GM19395 (cell line): ENCODE data around the gene ILKAP.
"Not testable (repeated sequence)": the region's sequence is repeated elsewhere in the genome, so short reads cannot be mapped to it uniquely, and the experiment has no call there.

Experiments
- ATAC-seq: cut with Tn5 transposase; IDR thresholded peaks from one replicate; pipeline ENCODE4 v1.9.1; 2021; ENCODE audit warnings: mild to moderate bottlenecking, moderate library complexity; ENCODE audit not compliant: unreplicated experiment

The ILKAP gene

GRCh38 chr2:238202326-238203093, 985 bp downstream of the ILKAP start:
- no peak for ATAC-seq

DNA sequence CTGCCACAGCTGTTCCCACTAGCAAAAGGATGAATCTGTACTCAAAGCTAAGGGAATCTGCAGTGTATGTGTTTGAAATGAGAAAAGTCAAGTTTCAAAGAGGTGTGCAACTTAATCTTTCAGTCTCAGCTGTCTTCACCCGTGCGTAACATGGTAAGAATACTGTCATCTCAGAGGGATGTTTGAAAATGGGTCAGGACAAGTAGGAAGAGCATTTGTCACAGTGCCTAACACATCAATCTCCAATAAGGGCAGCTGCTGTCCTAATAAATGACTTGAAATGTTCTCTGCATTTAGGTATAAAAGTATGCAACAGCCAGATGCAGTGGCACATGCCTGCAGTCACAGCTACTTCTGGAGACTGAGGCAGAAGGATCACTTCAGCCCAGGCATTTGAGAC, 13.1 kb downstream of the ILKAP start:
- ATAC-seq, result no peak

GRCh38 chr2:238187618-238188548, 15.6 kb downstream of the ILKAP start:
- no peak for ATAC-seq

DNA sequence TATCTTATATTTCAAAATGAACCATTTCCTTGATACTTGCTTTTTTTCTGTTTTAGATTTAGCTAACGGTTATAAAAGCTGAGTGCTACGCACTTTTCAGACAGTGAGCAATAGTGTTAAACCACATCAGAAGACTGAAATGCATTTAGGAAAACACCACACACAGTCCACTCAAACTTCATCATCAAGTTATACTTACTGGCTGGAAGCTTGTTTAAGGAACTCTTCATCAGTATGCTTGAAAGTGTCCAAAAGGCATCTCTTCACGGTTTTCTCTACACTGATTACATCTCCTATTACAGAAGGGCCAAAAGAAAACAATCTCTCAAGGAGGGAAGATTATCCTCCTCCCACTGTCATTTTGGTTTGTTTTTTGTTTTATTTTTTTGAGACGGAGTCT, 19.7 kb downstream of the ILKAP start:
- ATAC-seq, result no peak

- no peak for ATAC-seq
Measured at GRCh38 chr2:238182362-238182761, 21.1 kb downstream of the ILKAP start.

GRCh38 chr2:238180554-238180953, 22.9 kb downstream of the ILKAP start:
- ATAC-seq, result no peak

DNA sequence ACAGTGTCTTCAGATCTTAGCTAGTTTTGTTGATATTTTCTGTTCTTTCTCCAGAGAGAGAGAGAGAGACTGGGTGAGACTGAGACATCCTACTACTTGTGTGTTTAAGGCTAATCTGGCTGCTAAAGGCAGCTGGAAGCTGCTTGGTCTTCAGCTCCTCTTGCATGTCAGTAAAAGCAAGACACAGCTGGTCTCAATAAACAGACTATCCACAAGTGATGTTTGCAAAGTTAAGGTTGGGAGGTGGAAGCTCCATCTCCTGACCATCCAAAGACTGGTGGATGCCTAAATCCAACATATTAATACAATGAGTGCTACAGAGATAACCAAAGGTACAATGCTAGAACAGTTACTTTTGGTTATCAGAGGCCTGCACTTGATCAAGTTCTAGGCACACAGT, 26.9 kb downstream of the ILKAP start:
- ATAC-seq, result no peak

- ATAC-seq, result no peak
Measured at GRCh38 chr2:238174701-238175100, 28.8 kb downstream of the ILKAP start.

- no peak for ATAC-seq
Measured at GRCh38 chr2:238174291-238174690, 29.2 kb downstream of the ILKAP start.

DNA sequence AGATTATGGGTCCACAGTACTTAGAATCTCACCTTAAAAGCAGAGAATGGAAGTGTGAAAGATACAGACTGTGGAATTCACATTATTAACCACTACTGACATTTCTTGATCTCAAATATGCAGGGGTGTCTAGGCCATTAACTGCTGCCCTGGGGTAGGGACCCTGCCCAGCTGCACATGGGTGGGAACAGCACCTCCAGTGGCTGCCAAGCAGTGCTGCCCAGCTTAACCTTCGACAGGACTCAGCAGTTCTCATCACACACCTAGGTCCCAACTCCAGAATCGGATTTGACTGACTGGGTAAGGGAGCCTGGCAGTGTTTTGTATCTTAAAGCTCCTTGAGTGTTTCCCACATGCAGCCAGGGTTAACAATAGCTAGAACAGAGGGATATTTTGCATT, 29.8 kb downstream of the ILKAP start:
- no peak for ATAC-seq

DNA sequence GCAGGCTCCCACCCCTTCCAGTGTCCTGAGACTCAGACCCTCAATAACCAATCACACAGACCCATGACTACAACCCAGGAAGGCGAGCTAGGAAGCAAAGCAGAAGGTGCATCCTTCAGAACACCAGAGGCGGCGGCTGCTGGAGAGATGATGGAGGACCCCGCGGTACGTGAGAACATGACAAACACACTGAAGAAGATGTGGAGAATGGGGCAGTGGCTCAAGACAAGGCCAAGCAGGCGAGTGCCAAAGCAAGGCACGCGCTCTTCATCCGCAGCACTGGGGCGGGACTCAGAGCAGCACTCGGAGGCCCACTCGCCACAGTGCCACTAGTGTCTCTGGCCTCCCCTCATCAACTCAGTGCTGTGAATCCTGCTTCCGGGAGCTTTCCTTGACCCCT, 31.1 kb downstream of the ILKAP start:
- ATAC-seq, result no peak

GRCh38 chr2:238171575-238172187, 31.8 kb downstream of the ILKAP start:
- no peak for ATAC-seq

- not testable (repeated sequence) for ATAC-seq
Measured at GRCh38 chr2:238171072-238171431, 32.4 kb downstream of the ILKAP start.

GRCh38 chr2:238170386-238171071, 33.0 kb downstream of the ILKAP start:
- no peak for ATAC-seq

DNA sequence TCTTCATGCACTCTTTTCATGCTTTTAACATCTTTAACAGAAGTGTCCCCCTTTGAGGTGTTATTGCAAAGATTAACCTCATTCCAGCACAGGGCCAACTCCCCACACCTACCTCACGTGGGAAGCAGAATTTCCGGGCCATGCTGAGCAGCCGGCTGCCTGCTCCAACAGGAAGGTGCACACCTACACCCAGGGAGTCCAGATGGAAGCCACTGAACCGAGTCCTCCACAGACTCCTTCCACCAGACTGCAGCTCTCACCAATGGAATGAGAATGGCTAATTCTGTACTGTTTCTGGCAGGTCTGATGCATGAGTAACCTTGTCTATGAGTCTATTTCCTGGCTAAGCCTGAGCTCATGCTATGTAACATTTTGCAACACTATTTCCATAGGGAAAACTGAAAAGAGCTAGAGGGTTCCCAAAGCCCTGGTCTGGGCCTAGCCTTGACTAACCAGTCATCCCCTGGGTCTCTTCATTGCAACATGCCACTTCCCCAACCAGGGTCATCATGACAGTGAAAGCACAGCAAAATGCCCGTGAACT, 33.7 kb downstream of the ILKAP start:
- ATAC-seq, result no peak

GRCh38 chr2:238169048-238169707, 34.3 kb downstream of the ILKAP start:
- no peak for ATAC-seq

- no peak for ATAC-seq
Measured at GRCh38 chr2:238168196-238169047, 35.1 kb downstream of the ILKAP start.

GRCh38 chr2:238167761-238168160, 35.7 kb downstream of the ILKAP start:
- ATAC-seq, result no peak

DNA sequence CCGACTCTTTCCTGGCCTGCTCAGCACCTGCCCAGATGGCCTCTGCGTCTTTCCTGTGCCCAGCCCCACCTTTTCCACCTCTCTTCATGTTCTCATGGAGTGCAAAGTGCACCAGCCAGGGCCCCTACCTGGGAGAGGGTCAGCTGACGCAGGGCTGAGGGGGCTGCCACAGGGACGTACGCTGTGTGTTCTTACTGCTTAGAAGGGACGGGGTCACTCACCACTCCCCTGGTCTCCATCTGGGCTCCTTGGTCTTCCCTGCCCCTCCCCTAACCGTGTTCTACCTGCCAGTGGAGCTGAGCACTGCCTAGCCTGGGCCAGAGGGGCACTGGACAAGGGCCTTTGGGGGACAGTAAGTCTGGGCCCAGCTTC, 36.2 kb downstream of the ILKAP start:
- no peak for ATAC-seq
